HepG2 (cell line): Measurements from ENCODE around the gene GRM7. TPM values are rescaled to one million over a fixed set of nuclear protein-coding genes. Genes with fewer than 3 reads are reported as not detected.

Source experiments
- ATAC-seq: fragments of 200-7000 bp; cut with Tn5 transposase; 3 replicates; pipeline ENCODE4 v1.9.1; 2020; ENCODE audit warnings: mild to moderate bottlenecking, moderate library complexity
- BruUV-seq: library from RNA; stranded (reverse); fragments of 400-500 nt; replicated peaks from 2 replicates; lab custom pipeline; 2021; lab: Mats Ljungman, UMichigan
- CTCF ChIA-PET: fragments of 300-600 bp; formaldehyde crosslinking; extraction: SDS; loops from one replicate; lab custom pipeline; 2021; ENCODE audit warnings: low total read pairs, inconsistent platforms, low intra/inter-chr PET ratio; lab: Yijun Ruan, JAX
- POLR2A ChIA-PET: fragments of 350-600 bp; sonication (Branson Sonifier 250); formaldehyde crosslinking; loops from one replicate; lab custom pipeline; 2020; ENCODE audit warnings: antibody characterized with exemption, inconsistent platforms; lab: Yijun Ruan, JAX
- DNase-seq: peaks from one replicate; pipeline ENCODE4 v3.0.0-alpha.2; 2015; ENCODE audit warnings: low spot score
- FAIRE-seq: peaks from 3 replicates; lab custom pipeline; 2011; peaks lifted over from hg19 to GRCh38; lab: Jason Lieb, UNC
- H2AFZ ChIP-seq: one replicate; pipeline ENCODE4 v1.6.1; 2011; ENCODE audit warnings: low read length, inconsistent platforms
- H3K27ac ChIP-seq: fragments of 300-600 bp; 3 replicates; pipeline ENCODE4 v1.8.0; 2011; ENCODE audit warnings: mixed run types, mild to moderate bottlenecking, mixed read lengths, low read length, inconsistent platforms; ENCODE audit not compliant: insufficient read depth; ENCODE audit errors: extremely low read length
- H3K27me3 ChIP-seq, 2 experiments: fragments of 200-600 bp in 1 of 2; 2 replicates in 1 of 2; 3 replicates in 1 of 2; pipeline versions ENCODE4 v1.6.0 to v1.8.0; 2011; ENCODE audit warnings: low read length in 2 of 2, mild to moderate bottlenecking in 2 of 2, moderate library complexity in 2 of 2, inconsistent platforms in 1 of 2; ENCODE audit not compliant: insufficient read depth in 2 of 2, control insufficient read depth in 1 of 2
- H3K36me3 ChIP-seq, 2 experiments: fragments of 200-600 bp in 1 of 2; replicated peaks in 1 of 2; 2 replicates in 1 of 2; 3 replicates in 1 of 2; pipeline versions ENCODE4 v1.5.1 to v1.8.0; 2011; ENCODE audit warnings: low read length in 2 of 2, inconsistent platforms in 1 of 2; ENCODE audit not compliant: insufficient read depth in 2 of 2, control insufficient read depth in 1 of 2
- H3K4me1 ChIP-seq: 2 replicates; pipeline ENCODE4 v1.5.1; 2012; ENCODE audit warnings: low read length, inconsistent platforms; ENCODE audit not compliant: insufficient read depth
- H3K4me2 ChIP-seq: 2 replicates; pipeline ENCODE4 v1.6.0; 2011; ENCODE audit warnings: low read depth, low read length, inconsistent platforms
- H3K4me3 ChIP-seq, 3 experiments: fragments of 200-600 bp in 1 of 3; sonication (generic), shearing (Covaris generic) in 1 of 3; replicated peaks in 1 of 3; 2 replicates each; pipeline ENCODE4 v1.5.1; 2011 to 2016; ENCODE audit warnings: low read length in 3 of 3, inconsistent platforms in 2 of 3, low read depth in 2 of 3, mild to moderate bottlenecking in 2 of 3, control low read depth in 1 of 3, mixed read lengths in 1 of 3; ENCODE audit not compliant: insufficient read depth in 1 of 3
- H3K79me2 ChIP-seq: one replicate; pipeline ENCODE4 v1.6.1; 2011; ENCODE audit warnings: low read length, inconsistent platforms; ENCODE audit not compliant: insufficient read depth
- H3K9ac ChIP-seq: 2 replicates; pipeline ENCODE4 v1.6.0; 2011; ENCODE audit warnings: mild to moderate bottlenecking, low read depth, low read length, inconsistent platforms; ENCODE audit not compliant: insufficient read depth
- H3K9me3 ChIP-seq: 2 replicates; pipeline ENCODE4 v1.5.1; 2012; ENCODE audit warnings: mild to moderate bottlenecking, low read length
- H4K20me1 ChIP-seq: 2 replicates; pipeline ENCODE4 v1.6.0; 2011; ENCODE audit warnings: inconsistent platforms, mild to moderate bottlenecking, low read length, moderate library complexity; ENCODE audit not compliant: insufficient read depth
- ARID2 ChIP-seq: sonication (generic); formaldehyde crosslinking; IDR thresholded peaks from 2 replicates; pipeline ENCODE4 v1.8.1; 2022; ENCODE audit warnings: mild to moderate bottlenecking, missing genetic modification reagents, borderline replicate concordance
- CBX1 ChIP-seq: IDR thresholded peaks from one replicate; pipeline ENCODE4 v1.6.1; 2016; ENCODE audit warnings: antibody characterized with exemption, low read depth
- ELF3 ChIP-seq: IDR thresholded peaks from 2 replicates; pipeline ENCODE4 v1.6.1; 2016; ENCODE audit warnings: missing genetic modification reagents, missing compliant biosample characterization
- ETV5 ChIP-seq: IDR thresholded peaks from 2 replicates; pipeline ENCODE4 v1.6.1; 2018; ENCODE audit warnings: missing biosample characterization, missing genetic modification reagents, inconsistent platforms, borderline replicate concordance
- MEIS1 ChIP-seq: sonication (generic); formaldehyde crosslinking; IDR thresholded peaks from 2 replicates; pipeline ENCODE4 v1.9.0; 2021; ENCODE audit warnings: mild to moderate bottlenecking, missing genetic modification reagents, moderate library complexity, borderline replicate concordance
- MTF2 ChIP-seq: sonication (generic); formaldehyde crosslinking; IDR thresholded peaks from 2 replicates; pipeline ENCODE4 v1.5.0; 2020; ENCODE audit warnings: missing genetic modification reagents, borderline replicate concordance
- NPAS2 ChIP-seq: sonication (generic); formaldehyde crosslinking; IDR thresholded peaks from 2 replicates; pipeline ENCODE4 v1.8.0; 2022; ENCODE audit warnings: mild to moderate bottlenecking, missing genetic modification reagents, borderline replicate concordance
- POLR2AphosphoS2 ChIP-seq: IDR thresholded peaks from 2 replicates; pipeline ENCODE4 v1.6.1; 2011; ENCODE audit warnings: low read depth, low read length, improper control_type of control experiment
- SAP130 ChIP-seq: IDR thresholded peaks from 2 replicates; pipeline ENCODE4 v1.6.1; 2016; ENCODE audit warnings: low read depth
- ZC3H4 ChIP-seq: sonication (generic); formaldehyde crosslinking; IDR thresholded peaks from 2 replicates; pipeline ENCODE4 v1.4.0; 2020; ENCODE audit warnings: missing genetic modification reagents, borderline replicate concordance
- ZNF232 ChIP-seq: sonication (generic); formaldehyde crosslinking; IDR thresholded peaks from 2 replicates; pipeline ENCODE4 v1.4.0; 2020; ENCODE audit warnings: missing genetic modification reagents, borderline replicate concordance
- ZNF367 ChIP-seq: sonication (generic); formaldehyde crosslinking; IDR thresholded peaks from 2 replicates; pipeline ENCODE4 v1.4.0; 2020; ENCODE audit warnings: missing genetic modification reagents, borderline replicate concordance
- ZNF460 ChIP-seq: sonication (generic); formaldehyde crosslinking; IDR thresholded peaks from 2 replicates; pipeline ENCODE4 v1.5.1; 2020; ENCODE audit warnings: missing genetic modification reagents, mild to moderate bottlenecking, borderline replicate concordance
- ZNF607 ChIP-seq: sonication (generic); formaldehyde crosslinking; IDR thresholded peaks from 2 replicates; pipeline ENCODE4 v1.5.1; 2020; ENCODE audit warnings: missing genetic modification reagents, mild to moderate bottlenecking, borderline replicate concordance
- WGBS: methylation state at CpG from one replicate; pipeline ENCODE4 v1.1.6; 2017; ENCODE audit warnings: low lambda C conversion rate; 5-methylcytosine and 5-hydroxymethylcytosine counted together
- in situ Hi-C: cut with HindIII; loops from 2 replicates; pipeline ENCODE4 v1.10.0; 2017; ENCODE audit warnings: low pct_unique_long_range_greater_than_20kb; ENCODE audit not compliant: extremely low pct_ligation_motif_present
- intact Hi-C: fragments of 100-400 bp; cut with micrococcal nuclease; formaldehyde crosslinking; loops from one replicate; pipeline ENCODE4 v1.10.0; 2022; ENCODE audit not compliant: unreplicated experiment
- polyA plus RNA-seq, 8 experiments: library from polyadenylated mRNA; depleted of rRNA in 3 of 8; stranded (reverse) in 7 of 8; unstranded in 1 of 8; fragments of >200 nt; fragmentation: Illumina TruSeq in 4 of 8; extraction: Trizol in 4 of 8; gene quantifications; 2 replicates each; pipeline versions ENCODE4 v1.2.1 to v1.2.3, GENCODE V29; 2011 to 2016; ENCODE audit warnings: low read depth in 4 of 8, missing spikeins in 1 of 8, mixed read lengths in 1 of 8; ENCODE audit not compliant: insufficient read depth in 1 of 8
- total RNA-seq, 5 experiments: library from RNA; depleted of rRNA; stranded (reverse); fragments of >200 nt; fragmentation: Illumina TruSeq; extraction: Trizol; gene quantifications; 2 replicates each; pipeline ENCODE4 v1.2.3, GENCODE V29; 2016; ENCODE audit warnings: low read depth in 1 of 5
- TF ChIP-seq, protein P1 (sequence below): sonication (generic); formaldehyde crosslinking; IDR thresholded peaks from 2 replicates; pipeline ENCODE4 v1.4.0; 2020; ENCODE audit warnings: missing genetic modification reagents

GRM7 gene
- total and polyA plus RNA-seq, 2 of the 13 experiments (the other 11 are each of a cell fraction or from before 2014, with no cell fraction given) = not detected

DNA sequence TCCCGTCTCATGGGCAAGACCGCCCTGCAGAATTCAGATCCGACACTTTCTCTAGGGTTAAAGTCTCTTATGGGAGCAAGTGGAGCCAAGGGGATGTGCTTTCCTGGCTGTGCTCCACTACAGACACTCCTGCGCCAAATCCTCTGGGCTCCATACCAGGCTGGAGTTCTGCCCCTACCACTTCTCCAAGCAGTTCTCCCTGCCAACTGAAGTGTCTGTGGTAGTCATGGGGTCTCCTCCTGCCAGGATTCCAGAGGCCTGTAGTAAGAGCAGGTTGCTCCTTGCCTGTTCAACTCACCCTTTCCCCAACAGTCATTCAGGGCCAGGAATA, 403.2 kb downstream of the GRM7 start:
- BruUV-seq = no TSS peak
- no peak for ATAC-seq
- no peak overlapping the region for H3K9ac ChIP-seq
- in situ Hi-C loops = no loop called here
- intact Hi-C loops = no loop called here
- TF ChIP-seq MEIS1 (CRISPR knock-in tag) (no peak), ARID2 (CRISPR knock-in tag) (no peak), ZC3H4 (CRISPR knock-in tag) (no peak), ZNF460 (CRISPR knock-in tag) (no peak), ETV5 (CRISPR knock-in tag) (no peak), ELF3 (CRISPR knock-in tag) (no peak), ZNF232 (CRISPR knock-in tag) (no peak), CBX1 (no peak), ZNF607 (CRISPR knock-in tag) (no peak), NPAS2 (CRISPR knock-in tag) (no peak), POLR2AphosphoS2 (no peak), SAP130 (CRISPR knock-in tag) (no peak), MTF2 (no peak), ZNF367 (CRISPR knock-in tag) (no peak)
- TF ChIP-seq, protein P1, sequence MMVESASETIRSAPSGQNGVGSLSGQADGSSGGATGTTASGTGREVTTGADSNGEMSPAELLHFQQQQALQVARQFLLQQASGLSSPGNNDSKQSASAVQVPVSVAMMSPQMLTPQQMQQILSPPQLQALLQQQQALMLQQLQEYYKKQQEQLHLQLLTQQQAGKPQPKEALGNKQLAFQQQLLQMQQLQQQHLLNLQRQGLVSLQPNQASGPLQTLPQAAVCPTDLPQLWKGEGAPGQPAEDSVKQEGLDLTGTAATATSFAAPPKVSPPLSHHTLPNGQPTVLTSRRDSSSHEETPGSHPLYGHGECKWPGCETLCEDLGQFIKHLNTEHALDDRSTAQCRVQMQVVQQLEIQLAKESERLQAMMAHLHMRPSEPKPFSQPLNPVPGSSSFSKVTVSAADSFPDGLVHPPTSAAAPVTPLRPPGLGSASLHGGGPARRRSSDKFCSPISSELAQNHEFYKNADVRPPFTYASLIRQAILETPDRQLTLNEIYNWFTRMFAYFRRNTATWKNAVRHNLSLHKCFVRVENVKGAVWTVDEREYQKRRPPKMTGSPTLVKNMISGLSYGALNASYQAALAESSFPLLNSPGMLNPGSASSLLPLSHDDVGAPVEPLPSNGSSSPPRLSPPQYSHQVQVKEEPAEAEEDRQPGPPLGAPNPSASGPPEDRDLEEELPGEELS (CRISPR knock-in tag) = no peak
- POLR2A ChIA-PET = no interaction called here
- no peak overlapping the region for H3K4me3 ChIP-seq
- no peak for FAIRE-seq
- no peak overlapping the region for H3K4me2 ChIP-seq
- peaks cover 88% of the 10 kb centered on the region for H3K9me3 ChIP-seq
- H2AFZ ChIP-seq = no peak overlapping the region
- WGBS = no CpG with 5 or more reads among the region's 4 CpGs
- no peaks in the 10 kb centered on the region for H3K27me3 ChIP-seq
- H3K4me1 ChIP-seq = no peaks in the 10 kb centered on the region
- H3K27ac ChIP-seq = no peak overlapping the region
- no peak for DNase-seq
- H3K79me2 ChIP-seq = no peaks in the 10 kb centered on the region
- CTCF ChIA-PET = no interaction called here
- H3K36me3 ChIP-seq = no peaks in the 10 kb centered on the region
- no peaks in the 10 kb centered on the region for H4K20me1 ChIP-seq
